Dedifferentiated amniotic fluid mesenchymal stem cell (primary cell): ENCODE measurements around the gene AOC2.
"Not testable (repeated sequence)": the region's sequence is repeated elsewhere in the genome, so short reads cannot be mapped to it uniquely, and the experiment has no call there.

ENCODE experiments used
- DNase-seq: peaks from one replicate; pipeline ENCODE4 v3.0.0-alpha.2; 2016; ENCODE audit errors: extremely low spot score

AOC2 gene

GRCh38 chr17:42832934-42833766 is 11.2 kb upstream of the AOC2 start, which contains the start of gene PSME3:
TSS of gene PSME3 (plus strand) at chr17:42833397. CDS start at chr17:42833632, 235 bp downstream.
- peak; percentile 88 for DNase-seq

GRCh38 chr17:42833767-42834422 is 10.5 kb upstream of the AOC2 start:
- DNase-seq = no peak

GRCh38 chr17:42835732-42836131 is 8.6 kb upstream of the AOC2 start:
- no peak for DNase-seq

GRCh38 chr17:42841975-42842685 is 2.2 kb upstream of the AOC2 start:
- DNase-seq = no peak

GRCh38 chr17:42843358-42843934 is 934 bp upstream of the AOC2 start:
- DNase-seq = peak; percentile 63

- DNase-seq = no peak
These were observed 578 bp downstream of the AOC2 start for GRCh38 chr17:42844761-42845555.

GRCh38 chr17:42845556-42845917 is 1.2 kb downstream of the AOC2 start:
- DNase-seq = no peak

GRCh38 chr17:42845918-42846593 is 1.7 kb downstream of the AOC2 start:
- no peak for DNase-seq

- DNase-seq = no peak
These were observed 2.4 kb downstream of the AOC2 start for GRCh38 chr17:42846594-42847280.

- DNase-seq = no peak
These were observed 3.7 kb downstream of the AOC2 start for GRCh38 chr17:42848093-42848492.

- no peak for DNase-seq
These were observed 4.7 kb downstream of the AOC2 start for GRCh38 chr17:42849031-42849430.

GRCh38 chr17:42849451-42850181 is 5.2 kb downstream of the AOC2 start:
- DNase-seq = no peak

- DNase-seq = no peak
These were observed 6.6 kb downstream of the AOC2 start, which contains the start of gene AOC3 for GRCh38 chr17:42850954-42851353. TSS of gene AOC3 (plus strand) at chr17:42851199. CDS start at chr17:42851344, 145 bp downstream.

- not testable (repeated sequence) for DNase-seq
These were observed 7.2 kb downstream of the AOC2 start for GRCh38 chr17:42851371-42852240.

GRCh38 chr17:42852351-42852750 is 8.0 kb downstream of the AOC2 start:
- no peak for DNase-seq

- DNase-seq = no peak
These were observed 8.6 kb downstream of the AOC2 start for GRCh38 chr17:42853004-42853403.

- DNase-seq = no peak
These were observed 9.2 kb downstream of the AOC2 start for GRCh38 chr17:42853597-42853967.
